Hepatocyte (in vitro differentiated cells): ENCODE measurements around the gene PARD3B. TPM values are rescaled to one million over a fixed set of nuclear protein-coding genes. Genes with fewer than 3 reads are reported as not detected.
A peak's percentile ranks its signal among the peaks of the same experiment; 100 is the strongest.

ENCODE experiments used
- DNase-seq: peaks from one replicate; pipeline ENCODE4 v3.0.0-alpha.2; 2016; ENCODE audit warnings: low spot score
- H2AFZ ChIP-seq: fragments of 200-600 bp; sonication (generic); 2 replicates; pipeline ENCODE4 v1.6.0; 2016; ENCODE audit warnings: antibody characterized with exemption, mild to moderate bottlenecking
- H3K27ac ChIP-seq: fragments of 200-600 bp; sonication (generic); 2 replicates; pipeline ENCODE4 v1.5.1; 2016; ENCODE audit warnings: mild to moderate bottlenecking
- H3K27me3 ChIP-seq: fragments of 200-600 bp; sonication (generic); 2 replicates; pipeline ENCODE4 v1.6.1; 2016
- H3K36me3 ChIP-seq: fragments of 200-600 bp; sonication (generic); replicated peaks from 2 replicates; pipeline ENCODE4 v1.5.1; 2016; ENCODE audit warnings: low read depth; ENCODE audit not compliant: insufficient read depth
- H3K4me1 ChIP-seq: fragments of 200-600 bp; sonication (generic); 2 replicates; pipeline ENCODE4 v1.5.1; 2016; ENCODE audit warnings: mild to moderate bottlenecking, moderate library complexity; ENCODE audit not compliant: insufficient read depth
- H3K4me2 ChIP-seq: fragments of 200-600 bp; sonication (generic); 2 replicates; pipeline ENCODE4 v1.6.0; 2016
- H3K4me3 ChIP-seq: fragments of 200-600 bp; sonication (generic); 2 replicates; pipeline ENCODE4 v1.5.1; 2016; ENCODE audit warnings: mild to moderate bottlenecking
- H3K79me2 ChIP-seq: fragments of 200-600 bp; sonication (generic); 2 replicates; pipeline ENCODE4 v1.6.0; 2017; ENCODE audit warnings: mild to moderate bottlenecking
- H3K9me2 ChIP-seq: fragments of 200-600 bp; sonication (generic); replicated peaks from 2 replicates; pipeline ENCODE4 v1.6.0; 2017; ENCODE audit warnings: mild to moderate bottlenecking; ENCODE audit not compliant: insufficient read depth
- H3K9me3 ChIP-seq: fragments of 200-600 bp; sonication (generic); 2 replicates; pipeline ENCODE4 v1.5.1; 2016; ENCODE audit warnings: low read depth, mild to moderate bottlenecking
- H4K20me1 ChIP-seq: fragments of 200-600 bp; sonication (generic); 2 replicates; pipeline ENCODE4 v1.6.0; 2016; ENCODE audit warnings: mild to moderate bottlenecking; ENCODE audit not compliant: insufficient read depth, poor library complexity, severe bottlenecking
- EZH2 ChIP-seq: fragments of 200-600 bp; sonication (generic); IDR thresholded peaks from 2 replicates; pipeline ENCODE4 v1.6.1; 2016; ENCODE audit warnings: antibody characterized with exemption, mild to moderate bottlenecking, borderline replicate concordance
- EZH2phosphoT487 ChIP-seq: fragments of 200-600 bp; sonication (generic); IDR thresholded peaks from one replicate; pipeline ENCODE4 v1.6.1; 2018; ENCODE audit warnings: antibody characterized with exemption, mild to moderate bottlenecking, low read depth, moderate library complexity; ENCODE audit not compliant: unreplicated experiment, severe bottlenecking
- WGBS: methylation state at CpG from one replicate; pipeline ENCODE4 v1.1.6; 2016; ENCODE audit warnings: low lambda C conversion rate; ENCODE audit errors: missing lambda C conversion rate; 5-methylcytosine and 5-hydroxymethylcytosine counted together
- polyA plus RNA-seq: library from polyadenylated mRNA; unstranded; fragments of >200 nt; fragmentation: Nextera tagmentation; extraction: Ambion mirVana; gene quantifications from 2 replicates; pipeline ENCODE4 v1.2.1, GENCODE V29; 2016
- total RNA-seq: library from RNA; depleted of rRNA; stranded (reverse); fragments of >200 nt; gene quantifications from 2 replicates; pipeline ENCODE4 v1.2.3, GENCODE V29; 2014
- TF ChIP-seq, protein P1 (sequence below): fragments of 200-600 bp; sonication (generic); IDR thresholded peaks from 2 replicates; pipeline ENCODE4 v1.5.1; 2016; ENCODE audit warnings: antibody characterized with exemption, mild to moderate bottlenecking; ENCODE audit not compliant: poor library complexity

The PARD3B gene
- total and polyA plus RNA-seq, 2 experiments from 2014 or later: 11.5 to 21.7 TPM

DNA sequence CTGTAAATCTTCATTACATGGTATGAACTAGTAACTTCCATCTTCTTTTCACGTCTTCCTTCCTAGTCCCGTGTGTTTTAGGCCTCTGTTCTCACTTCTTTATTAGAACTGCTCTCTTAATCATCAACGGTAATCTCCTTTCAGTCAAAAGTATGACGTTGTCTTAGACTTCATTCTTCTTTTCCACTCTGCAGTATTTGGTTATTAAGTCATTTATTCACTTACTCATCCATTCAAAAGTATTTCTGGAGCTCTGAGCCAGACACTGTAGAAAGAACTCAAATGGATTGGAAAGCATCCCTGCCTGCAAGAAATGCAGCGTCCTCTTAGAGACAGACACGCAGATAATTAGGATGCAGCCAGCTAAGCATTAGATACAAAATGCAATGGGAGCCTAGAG is 642.5 kb downstream of the PARD3B start:
- H2AFZ ChIP-seq: no peak overlapping the region
- H3K27ac ChIP-seq: no peak overlapping the region
- H3K79me2 ChIP-seq: no peaks in the 10 kb centered on the region
- no peaks in the 10 kb centered on the region for H3K36me3 ChIP-seq
- H3K27me3 ChIP-seq: no peaks in the 10 kb centered on the region
- DNase-seq: no peak
- H3K9me3 ChIP-seq: no peaks in the 10 kb centered on the region
- no peak overlapping the region for H3K4me2 ChIP-seq
- TF ChIP-seq EZH2: no peak
- TF ChIP-seq, protein P1, sequence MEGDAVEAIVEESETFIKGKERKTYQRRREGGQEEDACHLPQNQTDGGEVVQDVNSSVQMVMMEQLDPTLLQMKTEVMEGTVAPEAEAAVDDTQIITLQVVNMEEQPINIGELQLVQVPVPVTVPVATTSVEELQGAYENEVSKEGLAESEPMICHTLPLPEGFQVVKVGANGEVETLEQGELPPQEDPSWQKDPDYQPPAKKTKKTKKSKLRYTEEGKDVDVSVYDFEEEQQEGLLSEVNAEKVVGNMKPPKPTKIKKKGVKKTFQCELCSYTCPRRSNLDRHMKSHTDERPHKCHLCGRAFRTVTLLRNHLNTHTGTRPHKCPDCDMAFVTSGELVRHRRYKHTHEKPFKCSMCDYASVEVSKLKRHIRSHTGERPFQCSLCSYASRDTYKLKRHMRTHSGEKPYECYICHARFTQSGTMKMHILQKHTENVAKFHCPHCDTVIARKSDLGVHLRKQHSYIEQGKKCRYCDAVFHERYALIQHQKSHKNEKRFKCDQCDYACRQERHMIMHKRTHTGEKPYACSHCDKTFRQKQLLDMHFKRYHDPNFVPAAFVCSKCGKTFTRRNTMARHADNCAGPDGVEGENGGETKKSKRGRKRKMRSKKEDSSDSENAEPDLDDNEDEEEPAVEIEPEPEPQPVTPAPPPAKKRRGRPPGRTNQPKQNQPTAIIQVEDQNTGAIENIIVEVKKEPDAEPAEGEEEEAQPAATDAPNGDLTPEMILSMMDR: no peak
- no peak for TF ChIP-seq EZH2phosphoT487
- WGBS: 86% methylated on average over 6 of the region's 6 CpGs
- H3K4me3 ChIP-seq: no peak overlapping the region
- H3K4me1 ChIP-seq: no peaks in the 10 kb centered on the region
- no peaks in the 10 kb centered on the region for H3K9me2 ChIP-seq
- no peaks in the 10 kb centered on the region for H4K20me1 ChIP-seq

DNA sequence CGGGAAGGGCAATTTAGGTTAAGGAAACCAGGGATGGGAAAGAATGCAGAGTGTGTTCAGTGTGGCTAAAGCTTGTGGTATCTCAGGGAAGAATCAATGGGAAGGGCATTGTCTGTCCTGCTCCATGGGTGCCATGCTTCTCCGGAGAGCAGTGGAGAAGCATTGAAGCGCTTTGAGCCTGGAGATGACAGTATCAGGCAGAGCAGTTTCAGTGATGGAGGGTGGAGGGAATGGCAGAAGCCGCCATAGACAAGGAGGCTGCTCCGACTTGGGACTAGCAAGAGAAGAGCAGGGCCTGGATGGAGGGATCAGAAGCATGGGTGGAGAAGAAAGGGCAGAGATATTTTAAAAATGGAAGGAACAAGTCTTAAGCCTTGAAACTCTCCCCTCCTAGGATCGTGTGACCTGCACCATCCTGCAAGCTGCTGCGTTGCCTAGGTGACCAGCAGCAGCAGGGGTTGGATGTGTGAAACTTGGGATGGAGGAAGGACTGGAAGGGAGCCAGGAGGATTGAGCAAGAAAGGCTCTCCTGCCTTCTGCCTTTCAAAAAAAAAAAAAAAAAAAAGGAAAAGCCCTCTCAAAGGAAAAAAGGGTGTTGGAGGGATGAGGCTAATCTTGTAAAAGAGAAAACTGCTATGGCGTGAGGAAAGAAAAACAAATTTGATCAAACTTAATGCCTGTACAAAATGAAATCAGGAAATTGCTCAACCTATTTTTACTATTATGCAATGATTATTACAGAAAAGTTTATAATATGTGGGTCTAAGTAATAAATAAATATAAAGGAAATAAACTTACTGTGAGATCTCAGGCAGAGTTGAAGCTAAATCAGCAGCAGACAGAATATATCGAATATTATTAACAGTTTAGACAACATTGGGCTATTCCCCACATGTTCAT is 643.2 kb downstream of the PARD3B start:
- Histone ChIP-seq H4K20me1 (no peaks in the 10 kb centered on the region), H2AFZ (no peak overlapping the region), H3K27ac (no peak overlapping the region), H3K9me3 (no peaks in the 10 kb centered on the region), H3K9me2 (no peaks in the 10 kb centered on the region), H3K36me3 (no peaks in the 10 kb centered on the region), H3K4me1 (no peaks in the 10 kb centered on the region), H3K4me3 (no peak overlapping the region), H3K4me2 (no peak overlapping the region), H3K79me2 (no peaks in the 10 kb centered on the region), H3K27me3 (no peaks in the 10 kb centered on the region)
- TF ChIP-seq, protein P1: no peak
- TF ChIP-seq EZH2phosphoT487 (no peak), EZH2 (no peak)
- WGBS: 78% methylated on average over 9 of the region's 9 CpGs
- DNase-seq: peak; percentile 48

DNA sequence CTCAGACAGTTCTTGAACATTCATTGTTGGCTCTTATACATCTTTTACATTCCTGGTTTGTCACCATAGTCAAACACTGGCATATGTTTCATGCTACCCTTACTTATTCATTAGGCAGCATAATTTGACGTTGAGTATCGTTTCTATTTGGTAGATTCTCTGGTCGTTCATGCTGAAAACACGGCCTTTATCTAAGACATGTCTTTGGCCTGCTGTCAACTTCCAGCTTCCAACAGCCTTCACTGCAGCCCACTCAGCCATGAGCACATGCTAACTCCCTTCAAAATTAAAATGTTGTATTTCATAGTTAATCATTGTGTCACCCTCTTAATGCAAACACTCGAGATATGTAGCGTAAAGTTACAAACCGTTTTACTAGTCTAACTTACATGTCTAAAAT is 644.0 kb downstream of the PARD3B start:
- H2AFZ ChIP-seq: no peak overlapping the region
- no peaks in the 10 kb centered on the region for H4K20me1 ChIP-seq
- no peaks in the 10 kb centered on the region for H3K9me3 ChIP-seq
- TF ChIP-seq EZH2phosphoT487: no peak
- TF ChIP-seq EZH2: no peak
- TF ChIP-seq, protein P1: no peak
- H3K36me3 ChIP-seq: no peaks in the 10 kb centered on the region
- H3K4me1 ChIP-seq: no peaks in the 10 kb centered on the region
- no peaks in the 10 kb centered on the region for H3K27me3 ChIP-seq
- no peak overlapping the region for H3K4me3 ChIP-seq
- H3K4me2 ChIP-seq: no peak overlapping the region
- no peak for DNase-seq
- no peak overlapping the region for H3K27ac ChIP-seq
- WGBS: 91% methylated on average over 7 of the region's 7 CpGs
- no peaks in the 10 kb centered on the region for H3K9me2 ChIP-seq
- no peaks in the 10 kb centered on the region for H3K79me2 ChIP-seq
